Osteocyte (in vitro differentiated cells): ENCODE results near the gene MAP7D2. TPM values are rescaled to one million over a fixed set of nuclear protein-coding genes. Genes with fewer than 3 reads are reported as not detected.

Experiments used
- DNase-seq: peaks from one replicate; pipeline ENCODE4 v3.0.0; 2021; ENCODE audit warnings: mixed read lengths; ENCODE audit not compliant: unreplicated experiment; ENCODE audit errors: extremely low spot score
- H3K27ac Mint-ChIP-seq: one replicate; pipeline ENCODE4 v1.8.0; 2021; ENCODE audit warnings: mild to moderate bottlenecking, mixed read lengths; ENCODE audit not compliant: unreplicated experiment
- H3K27me3 Mint-ChIP-seq: one replicate; pipeline ENCODE4 v1.8.0; 2021; ENCODE audit warnings: mixed read lengths; ENCODE audit not compliant: unreplicated experiment
- H3K36me3 Mint-ChIP-seq: one replicate; pipeline ENCODE4 v1.8.0; 2021; ENCODE audit warnings: mixed read lengths; ENCODE audit not compliant: unreplicated experiment
- H3K4me1 Mint-ChIP-seq: one replicate; pipeline ENCODE4 v1.8.0; 2021; ENCODE audit warnings: mixed read lengths; ENCODE audit not compliant: unreplicated experiment
- H3K4me3 Mint-ChIP-seq: one replicate; pipeline ENCODE4 v1.8.0; 2021; ENCODE audit warnings: mild to moderate bottlenecking, moderate library complexity, mixed read lengths; ENCODE audit not compliant: unreplicated experiment
- H3K9me3 Mint-ChIP-seq: one replicate; pipeline ENCODE4 v1.8.0; 2021; ENCODE audit warnings: mixed read lengths; ENCODE audit not compliant: unreplicated experiment
- CTCF ChIP-seq: fragments of 200-600 bp; sonication (generic); IDR thresholded peaks from 2 replicates; pipeline ENCODE4 v1.5.0; 2021; ENCODE audit warnings: antibody characterized with exemption, mild to moderate bottlenecking, moderate library complexity
- total RNA-seq: library from RNA; stranded (reverse); gene quantifications from 2 replicates; pipeline ENCODE4 v1.2.1, GENCODE V29; 2021

The MAP7D2 gene
- total RNA-seq, 1 donor from 2014 or later: 0.11 TPM

- H3K27me3 Mint-ChIP-seq: no peaks in the 10 kb centered on the region
- no peak for DNase-seq
- H3K36me3 Mint-ChIP-seq: no peaks in the 10 kb centered on the region
- no peak for TF ChIP-seq CTCF
- no peak overlapping the region for H3K27ac Mint-ChIP-seq
- H3K4me3 Mint-ChIP-seq: no peak overlapping the region
- no peaks in the 10 kb centered on the region for H3K4me1 Mint-ChIP-seq
- H3K9me3 Mint-ChIP-seq: peaks cover 11% of the 10 kb centered on the region
These were observed 69.8 kb downstream of the MAP7D2 start for GRCh38 chrX:20046864-20047263.

- TF ChIP-seq CTCF: no peak
- no peak for DNase-seq
- Mint-ChIP-seq H3K4me3 (no peak overlapping the region), H3K27me3 (no peaks in the 10 kb centered on the region), H3K9me3 (peaks cover 10% of the 10 kb centered on the region), H3K4me1 (no peaks in the 10 kb centered on the region), H3K36me3 (no peaks in the 10 kb centered on the region), H3K27ac (no peak overlapping the region)
These were observed 70.5 kb downstream of the MAP7D2 start for GRCh38 chrX:20046223-20046622.

- Mint-ChIP-seq H3K27ac (no peak overlapping the region), H3K4me3 (no peak overlapping the region), H3K9me3 (peaks cover 7% of the 10 kb centered on the region), H3K36me3 (no peaks in the 10 kb centered on the region), H3K4me1 (no peaks in the 10 kb centered on the region), H3K27me3 (no peaks in the 10 kb centered on the region)
- DNase-seq: no peak
- TF ChIP-seq CTCF: no peak
These were observed 74.5 kb downstream of the MAP7D2 start for GRCh38 chrX:20042221-20042620.

GRCh38 chrX:20038966-20039365 lies 77.7 kb downstream of the MAP7D2 start:
- peaks cover 7% of the 10 kb centered on the region for H3K9me3 Mint-ChIP-seq
- H3K4me3 Mint-ChIP-seq: no peak overlapping the region
- H3K27me3 Mint-ChIP-seq: no peaks in the 10 kb centered on the region
- TF ChIP-seq CTCF: no peak
- no peaks in the 10 kb centered on the region for H3K36me3 Mint-ChIP-seq
- H3K4me1 Mint-ChIP-seq: no peaks in the 10 kb centered on the region
- H3K27ac Mint-ChIP-seq: no peak overlapping the region
- DNase-seq: no peak

- Mint-ChIP-seq H3K27ac (no peak overlapping the region), H3K4me3 (no peak overlapping the region), H3K36me3 (no peaks in the 10 kb centered on the region), H3K27me3 (no peaks in the 10 kb centered on the region), H3K9me3 (peaks cover 7% of the 10 kb centered on the region), H3K4me1 (no peaks in the 10 kb centered on the region)
- no peak for DNase-seq
- TF ChIP-seq CTCF: no peak
These were observed 79.5 kb downstream of the MAP7D2 start for GRCh38 chrX:20037186-20037585.
